HG03280 (cell line): ENCODE data around the gene FBXO30.
A peak's percentile ranks its signal among the peaks of the same experiment; 100 is the strongest.

Experiments used
- ATAC-seq: cut with Tn5 transposase; IDR thresholded peaks from one replicate; pipeline ENCODE4 v1.9.1; 2021; ENCODE audit warnings: mild to moderate bottlenecking, moderate library complexity; ENCODE audit not compliant: unreplicated experiment

The FBXO30 gene

GRCh38 chr6:145822456-145822855 lies 7.9 kb upstream of the FBXO30 start:
- ATAC-seq, result no peak

- ATAC-seq, result no peak
Measured at GRCh38 chr6:145819994-145820393, 5.4 kb upstream of the FBXO30 start.

- no peak for ATAC-seq
Measured at GRCh38 chr6:145818796-145819195, 4.2 kb upstream of the FBXO30 start.

GRCh38 chr6:145816392-145816791 lies 1.8 kb upstream of the FBXO30 start:
- ATAC-seq, result no peak

- peak; percentile 1 for ATAC-seq
Measured at GRCh38 chr6:145815309-145816274, 997 bp upstream of the FBXO30 start.

- peak; percentile 16 for ATAC-seq
Measured at GRCh38 chr6:145814035-145814500, 527 bp downstream of the FBXO30 start.

GRCh38 chr6:145813285-145814034 lies 1.1 kb downstream of the FBXO30 start:
- ATAC-seq, result no peak

- no peak for ATAC-seq
Measured at GRCh38 chr6:145811741-145812140, 2.9 kb downstream of the FBXO30 start.

GRCh38 chr6:145809785-145810184 lies 4.8 kb downstream of the FBXO30 start:
- no peak for ATAC-seq

- ATAC-seq, result peak; percentile 89
Measured at GRCh38 chr6:145809211-145809610, 5.4 kb downstream of the FBXO30 start.

GRCh38 chr6:145808239-145808638 lies 6.4 kb downstream of the FBXO30 start:
- ATAC-seq, result no peak

- no peak for ATAC-seq
Measured at GRCh38 chr6:145802141-145802540, 12.5 kb downstream of the FBXO30 start.

- no peak for ATAC-seq
Measured at GRCh38 chr6:145801021-145801420, 13.6 kb downstream of the FBXO30 start.

- ATAC-seq, result no peak
Measured at GRCh38 chr6:145798530-145798929, 16.1 kb downstream of the FBXO30 start.

- no peak for ATAC-seq
Measured at GRCh38 chr6:145789443-145789842, 25.2 kb downstream of the FBXO30 start.

GRCh38 chr6:145787688-145788087 lies 26.9 kb downstream of the FBXO30 start:
- no peak for ATAC-seq

GRCh38 chr6:145784683-145785082 lies 29.9 kb downstream of the FBXO30 start:
- peak; percentile 79 for ATAC-seq

GRCh38 chr6:145783796-145784195 lies 30.8 kb downstream of the FBXO30 start:
- ATAC-seq, result no peak

GRCh38 chr6:145772846-145773245 lies 41.7 kb downstream of the FBXO30 start:
- ATAC-seq, result no peak

GRCh38 chr6:145765449-145765848 lies 49.1 kb downstream of the FBXO30 start:
- ATAC-seq, result no peak

GRCh38 chr6:145763742-145764141 lies 50.9 kb downstream of the FBXO30 start:
- ATAC-seq, result no peak

GRCh38 chr6:145761584-145761983 lies 53.0 kb downstream of the FBXO30 start:
- ATAC-seq, result peak; percentile 66
